Stimulated activated CD4-positive, alpha-beta T cell treated with anti-CD3 and anti-CD28 coated beads, Interleukin-1b, Interleukin-23, amount 100 ng/mL, for 24 hours (primary cell): Measurements from ENCODE around the gene ZNF618.

Source experiments
- DNase-seq, 4 experiments: peaks; one replicate each; pipeline ENCODE4 v3.0.0-alpha.2; 2020; ENCODE audit warnings: low read depth in 4 of 4, low spot score in 1 of 4

ZNF618 gene

GRCh38 chr9:113932906-113933584 lies 56.9 kb downstream of the ZNF618 start:
- DNase-seq: no peak

DNA sequence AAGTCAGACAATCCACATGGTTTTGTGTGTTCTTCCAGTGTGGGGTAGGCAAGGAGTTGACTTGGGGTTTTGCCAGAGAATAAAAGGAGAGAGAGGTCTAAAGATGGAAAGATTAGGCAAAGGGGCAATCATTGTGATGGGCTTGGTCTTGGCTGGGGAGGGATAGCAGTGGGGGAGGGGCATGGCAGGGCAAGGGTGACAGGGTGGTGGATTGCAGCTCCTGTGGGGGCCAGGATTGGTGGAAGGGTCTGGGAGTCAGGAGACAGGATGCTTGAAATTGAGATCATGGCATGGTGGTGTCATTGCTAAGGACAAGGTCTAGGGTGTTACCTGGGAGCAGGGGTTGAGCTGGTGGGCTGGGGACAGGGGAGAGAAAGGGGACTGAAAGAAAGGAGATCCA lies 57.6 kb downstream of the ZNF618 start:
- no peak for DNase-seq

DNA sequence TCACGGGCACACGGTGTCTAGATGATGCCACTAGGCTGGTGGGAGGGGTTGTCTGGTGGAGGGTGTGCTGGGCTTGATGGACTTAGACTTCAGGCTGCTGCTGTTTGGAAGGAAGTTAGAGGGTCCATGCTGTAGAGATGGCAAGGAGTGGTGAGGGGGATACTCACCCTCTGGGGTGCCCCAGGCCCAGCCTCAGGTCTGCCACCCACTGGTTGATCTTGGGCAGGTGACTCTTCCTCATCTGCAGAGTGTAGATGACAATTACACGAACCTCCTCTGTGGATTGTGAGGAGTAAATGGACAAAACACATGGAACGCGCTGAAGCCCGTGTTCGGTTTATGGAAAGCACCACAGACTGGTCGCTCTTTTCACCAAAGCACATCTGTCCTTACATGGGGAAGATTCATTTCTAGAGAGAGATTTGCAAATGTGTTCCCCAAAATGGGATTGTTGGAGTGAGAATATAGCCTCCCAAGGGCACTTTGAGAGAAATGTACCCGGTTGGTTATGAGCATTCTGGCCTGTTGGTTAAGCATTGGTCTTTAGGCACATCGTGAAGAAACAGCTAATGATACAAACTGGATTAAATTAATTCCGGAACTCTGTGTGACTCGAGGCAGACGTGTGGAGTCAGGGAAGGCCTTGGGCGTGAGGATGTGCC lies 58.2 kb downstream of the ZNF618 start:
- DNase-seq: no peak

DNA sequence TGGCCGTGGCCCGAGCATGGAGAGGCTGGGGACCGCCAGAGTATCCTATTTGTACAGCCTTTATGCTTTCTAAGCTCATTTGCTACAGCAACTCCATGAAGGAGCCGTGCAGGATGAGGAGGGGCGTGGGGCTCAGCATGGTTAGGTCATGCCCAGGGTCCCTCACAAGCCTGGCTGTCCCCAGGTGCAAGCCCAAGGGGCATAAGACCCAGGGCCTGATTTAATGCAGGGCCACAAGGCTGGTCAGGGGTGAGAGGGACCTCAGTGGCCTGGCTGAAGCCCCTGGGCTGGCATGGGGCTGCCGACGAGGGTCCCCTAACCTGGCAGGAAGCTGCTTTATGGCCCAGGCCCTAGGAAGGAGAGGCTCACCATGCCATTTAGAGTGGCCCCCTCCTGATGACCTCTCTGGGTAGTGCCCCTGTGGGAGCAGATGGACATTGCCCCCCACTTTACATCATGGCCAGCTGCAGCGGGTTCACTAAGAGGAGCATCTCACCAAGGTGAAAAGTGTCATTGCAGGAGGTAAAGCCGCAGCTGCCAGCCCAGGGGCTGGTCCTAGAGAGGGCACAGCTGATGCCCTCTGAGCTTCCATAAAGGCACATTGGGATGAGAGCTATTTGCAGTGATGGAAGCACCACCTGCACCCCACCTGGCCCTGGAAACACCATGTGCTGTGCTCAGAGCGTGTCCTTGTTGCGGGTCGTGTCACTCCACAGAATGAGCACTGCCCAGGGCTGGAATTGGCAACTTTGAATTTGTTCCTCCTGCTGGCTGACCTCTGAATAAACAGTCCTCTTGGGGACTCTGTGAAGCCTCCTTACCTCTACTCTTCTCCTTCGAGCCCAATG lies 58.9 kb downstream of the ZNF618 start:
- DNase-seq: no peak

GRCh38 chr9:113935677-113936380 lies 59.7 kb downstream of the ZNF618 start:
- no peak for DNase-seq

DNA sequence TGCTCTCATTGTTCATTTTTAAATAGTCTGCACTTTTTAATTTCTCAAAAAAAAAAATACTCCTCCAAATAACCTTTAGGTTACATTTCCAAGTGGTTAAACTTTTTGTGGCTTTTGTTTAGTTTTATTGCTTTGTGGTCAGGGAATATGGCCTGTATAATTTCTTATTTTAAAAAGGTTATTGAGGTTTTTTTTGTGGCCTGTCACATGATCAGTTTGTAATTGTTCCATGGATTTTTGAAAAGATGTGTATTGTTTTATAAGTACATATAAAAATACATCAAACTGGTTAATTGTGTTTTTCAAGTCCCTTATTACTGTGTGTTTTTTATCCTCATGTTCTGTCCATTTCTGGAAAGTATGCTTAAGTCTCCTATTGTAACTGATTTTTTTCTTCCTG lies 64.0 kb downstream of the ZNF618 start:
- no peak for DNase-seq

- DNase-seq: no peak
Measured at GRCh38 chr9:113941056-113941455, 64.9 kb downstream of the ZNF618 start.

DNA sequence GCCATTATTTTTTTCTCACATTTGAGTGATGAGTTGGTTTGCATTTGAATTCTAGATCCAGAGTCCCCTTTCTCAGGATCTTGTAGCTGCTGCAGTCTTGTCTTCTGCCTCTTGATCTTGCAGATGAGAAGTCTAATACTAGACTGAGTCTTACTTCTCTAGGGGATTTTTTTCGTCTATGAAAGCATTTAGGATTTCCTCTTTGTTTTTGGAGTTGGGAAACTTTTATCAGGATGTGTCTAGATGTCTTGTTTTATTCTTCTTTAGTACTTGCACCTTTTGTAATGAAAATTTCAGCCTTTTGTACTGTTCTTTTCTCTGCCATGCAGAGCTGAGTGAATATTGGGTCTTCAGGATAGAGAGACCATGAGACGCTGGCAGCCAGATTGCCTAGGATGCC lies 65.4 kb downstream of the ZNF618 start:
- no peak for DNase-seq

DNA sequence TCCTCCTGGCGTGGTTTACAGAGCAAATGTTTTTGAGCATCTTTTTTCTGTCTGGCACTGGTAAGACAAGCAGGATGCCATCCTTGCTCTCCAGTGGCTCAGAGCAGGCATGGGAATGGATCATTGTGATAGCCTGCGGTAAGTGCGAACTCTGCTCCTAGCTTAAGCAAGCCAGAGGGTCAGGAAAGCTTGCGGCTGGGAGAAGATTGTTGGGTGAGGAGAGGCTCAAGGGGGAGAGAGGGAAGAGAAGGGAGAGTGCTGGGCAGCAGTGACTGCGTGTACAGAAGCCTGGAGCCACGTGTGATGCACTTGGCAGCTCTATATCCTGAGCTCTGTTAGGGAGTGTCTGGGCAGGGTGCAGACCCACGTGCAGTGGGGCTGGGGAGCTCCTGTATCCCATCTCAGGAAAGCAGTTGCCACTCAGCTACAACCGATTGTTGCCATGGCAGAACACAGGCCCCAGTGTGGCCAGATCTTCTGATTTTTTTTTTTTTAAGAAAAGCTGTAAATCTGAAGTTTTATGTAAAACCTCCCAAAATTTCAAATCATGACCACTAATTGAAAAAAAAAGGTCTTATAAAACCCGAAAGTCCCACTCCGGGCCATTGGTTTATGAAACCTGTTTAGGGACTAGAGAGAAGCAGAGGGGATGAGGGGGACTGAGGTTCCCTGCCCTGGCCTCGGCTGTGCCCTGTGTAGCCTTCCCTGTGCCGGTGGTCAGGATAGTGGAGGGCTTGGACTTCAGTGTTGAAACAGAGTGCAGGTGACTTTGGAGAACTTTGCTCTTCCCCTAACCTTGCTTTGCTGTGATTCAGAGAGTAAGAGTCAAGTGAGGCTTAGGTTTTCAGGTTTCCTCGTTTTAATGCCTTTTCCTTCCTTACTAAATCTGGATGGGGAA lies 67.3 kb downstream of the ZNF618 start:
- no peak for DNase-seq

DNA sequence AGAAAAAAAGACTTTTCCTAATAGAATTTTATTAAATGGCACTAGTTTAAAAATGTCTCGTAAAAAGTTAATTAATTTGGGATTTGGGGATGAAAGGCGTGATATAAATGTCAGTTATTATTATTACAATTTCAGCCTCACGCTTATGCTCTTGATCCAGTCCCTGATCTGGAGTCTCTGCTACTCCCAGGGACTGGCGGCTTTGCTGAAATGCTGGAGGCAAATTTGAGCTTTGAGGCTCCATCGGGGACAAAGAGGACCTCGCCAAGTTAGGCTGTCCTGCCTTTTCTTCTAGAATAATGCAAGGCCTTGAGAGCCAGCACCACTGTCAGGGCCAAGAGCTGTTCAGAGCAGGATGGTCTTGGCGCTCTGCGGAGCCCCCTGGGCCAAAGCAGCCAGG lies 69.7 kb downstream of the ZNF618 start:
- DNase-seq: no peak

- no peak for DNase-seq
Measured at GRCh38 chr9:113946496-113947115, 70.5 kb downstream of the ZNF618 start.

DNA sequence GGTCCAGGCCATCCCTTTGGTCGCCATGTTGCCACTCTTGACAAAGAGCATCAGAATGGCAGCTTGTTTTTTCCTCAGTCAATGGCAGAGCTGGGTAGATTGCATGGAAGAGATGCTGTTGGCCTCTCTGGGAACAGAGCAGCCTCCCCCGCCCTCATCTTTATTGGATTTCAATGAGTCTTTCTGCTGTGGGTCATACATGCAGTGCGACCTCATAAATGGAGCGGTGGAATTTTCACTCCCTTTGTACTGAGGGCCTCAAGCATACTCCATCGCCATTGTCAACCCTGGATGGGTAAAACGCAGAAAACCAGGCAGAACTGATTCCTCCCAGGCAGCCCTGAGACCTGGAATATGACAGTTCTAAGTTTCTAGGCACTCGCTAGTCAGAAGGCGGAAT lies 71.8 kb downstream of the ZNF618 start:
- DNase-seq: no peak

DNA sequence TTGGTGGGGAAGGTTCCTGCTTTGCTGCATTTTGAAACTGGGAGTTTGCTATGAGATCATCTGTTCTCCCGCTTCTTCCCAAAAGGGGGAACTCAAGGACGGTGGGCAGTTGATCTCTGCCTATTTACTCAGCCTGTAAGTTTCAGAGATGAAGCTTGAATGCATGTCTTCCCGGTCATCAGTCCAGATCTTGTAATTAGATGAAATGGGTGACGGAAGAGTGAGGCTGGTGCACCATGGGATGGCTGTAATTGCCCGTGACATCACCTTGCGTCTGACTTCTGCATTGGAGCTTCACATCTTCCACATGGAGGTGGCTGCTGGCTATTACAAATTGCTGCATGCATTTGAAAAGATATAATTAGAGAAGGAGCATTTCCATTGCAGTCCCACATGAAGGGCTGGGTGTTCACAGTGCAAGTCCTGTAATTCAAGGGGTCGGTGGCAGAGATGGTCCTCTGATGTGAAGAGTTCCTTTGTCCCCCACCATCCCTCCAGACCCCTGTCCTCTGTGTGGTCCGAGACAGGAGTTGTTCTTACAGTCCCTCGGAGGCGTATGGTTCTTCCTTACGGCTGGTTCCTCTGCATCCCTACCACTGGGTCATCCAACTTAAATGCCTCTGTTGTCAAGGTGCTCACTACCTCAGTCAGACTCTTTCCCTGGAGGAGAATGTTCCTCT lies 72.9 kb downstream of the ZNF618 start:
- no peak for DNase-seq

- DNase-seq: no peak
Measured at GRCh38 chr9:113949571-113950078, 73.5 kb downstream of the ZNF618 start.

- no peak for DNase-seq
Measured at GRCh38 chr9:113950195-113951031, 74.3 kb downstream of the ZNF618 start.

GRCh38 chr9:113951032-113951372 lies 74.9 kb downstream of the ZNF618 start:
- DNase-seq: no peak

- DNase-seq: no peak
Measured at GRCh38 chr9:113952676-113953075, 76.6 kb downstream of the ZNF618 start.

GRCh38 chr9:113953531-113953930 lies 77.4 kb downstream of the ZNF618 start:
- DNase-seq: no peak
